Activated T-cell treated with anti-CD3 and anti-CD28 coated beads, Interleukin-2, amount 50 U/mL, for 4 hours (primary cell): Measurements from ENCODE around the gene WDR64. TPM values are rescaled to one million over a fixed set of nuclear protein-coding genes. Genes with fewer than 3 reads are reported as not detected.

Experiments used
- ATAC-seq, 2 donors: fragments of 200-7000 bp; cut with Tn5 transposase; one replicate each; pipeline ENCODE4 v1.10.0; 2021
- DNase-seq: peaks from one replicate; pipeline ENCODE4 v3.0.0-alpha.2; 2020
- H3K27me3 Mint-ChIP-seq: one replicate; pipeline ENCODE4 v1.8.0; 2021; ENCODE audit warnings: low read depth, mixed read lengths
- H3K36me3 Mint-ChIP-seq: one replicate; pipeline ENCODE4 v1.8.0; 2022; ENCODE audit warnings: mixed read lengths; ENCODE audit not compliant: insufficient read depth
- H3K4me1 Mint-ChIP-seq: one replicate; pipeline ENCODE4 v1.8.0; 2021; ENCODE audit warnings: low read depth, mixed read lengths
- H3K4me3 Mint-ChIP-seq: one replicate; pipeline ENCODE4 v1.8.0; 2021; ENCODE audit warnings: mild to moderate bottlenecking, moderate library complexity, mixed read lengths
- H3K9me3 Mint-ChIP-seq: one replicate; pipeline ENCODE4 v1.8.0; 2021; ENCODE audit warnings: mixed read lengths
- total RNA-seq, 3 donors: library from RNA; stranded (reverse); gene quantifications; one replicate each; pipeline ENCODE4 v1.2.1, GENCODE V29; 2021

The WDR64 gene
- total RNA-seq, 3 donors from 2014 or later = 0.13 to 0.14 TPM; not detected in 1

GRCh38 chr1:241738284-241739078 lies 86.4 kb downstream of the WDR64 start:
- DNase-seq (no peak), ATAC-seq (no peak)
- Mint-ChIP-seq H3K4me1 (peaks cover 3% of the 10 kb centered on the region), H3K36me3 (no peaks in the 10 kb centered on the region), H3K4me3 (no peak overlapping the region), H3K9me3 (no peaks in the 10 kb centered on the region), H3K27me3 (peaks cover 2% of the 10 kb centered on the region)

- no peak for DNase-seq
- peaks cover 4% of the 10 kb centered on the region for H3K27me3 Mint-ChIP-seq
Observed at GRCh38 chr1:241742084-241742483, 90.0 kb downstream of the WDR64 start.

GRCh38 chr1:241744591-241744990 lies 92.5 kb downstream of the WDR64 start:
- Mint-ChIP-seq H3K4me1 (no peaks in the 10 kb centered on the region), H3K27me3 (peaks cover 5% of the 10 kb centered on the region), H3K36me3 (no peaks in the 10 kb centered on the region), H3K4me3 (no peak overlapping the region), H3K9me3 (no peaks in the 10 kb centered on the region)
- ATAC-seq = no peak
- DNase-seq = no peak

More at GRCh38 chr1:241742084-241742483, 90.0 kb downstream of the WDR64 start:
- Mint-ChIP-seq H3K4me1 (no peaks in the 10 kb centered on the region), H3K4me3 (no peak overlapping the region), H3K36me3 (no peaks in the 10 kb centered on the region), H3K9me3 (no peaks in the 10 kb centered on the region)
- no peak for ATAC-seq

GRCh38 chr1:241747992-241748391 lies 95.9 kb downstream of the WDR64 start:
- DNase-seq (no peak), ATAC-seq (no peak)
- no peaks in the 10 kb centered on the region for H3K36me3 Mint-ChIP-seq
- no peaks in the 10 kb centered on the region for H3K9me3 Mint-ChIP-seq
- H3K4me3 Mint-ChIP-seq = no peak overlapping the region
- no peaks in the 10 kb centered on the region for H3K4me1 Mint-ChIP-seq
- H3K27me3 Mint-ChIP-seq = peaks cover 5% of the 10 kb centered on the region

- no peak for ATAC-seq
- no peaks in the 10 kb centered on the region for H3K9me3 Mint-ChIP-seq
- no peaks in the 10 kb centered on the region for H3K4me1 Mint-ChIP-seq
- no peak for DNase-seq
- H3K4me3 Mint-ChIP-seq = no peak overlapping the region
- H3K36me3 Mint-ChIP-seq = no peaks in the 10 kb centered on the region
- peaks cover 5% of the 10 kb centered on the region for H3K27me3 Mint-ChIP-seq
Observed at GRCh38 chr1:241749041-241749944, 97.2 kb downstream of the WDR64 start.

GRCh38 chr1:241749945-241750695 lies 98.0 kb downstream of the WDR64 start:
- Mint-ChIP-seq H3K4me1 (no peaks in the 10 kb centered on the region), H3K4me3 (no peak overlapping the region), H3K27me3 (peaks cover 5% of the 10 kb centered on the region), H3K9me3 (no peaks in the 10 kb centered on the region), H3K36me3 (no peaks in the 10 kb centered on the region)
- no peak for ATAC-seq
- DNase-seq = no peak

- Mint-ChIP-seq H3K27me3 (peaks cover 2% of the 10 kb centered on the region), H3K4me1 (no peaks in the 10 kb centered on the region), H3K36me3 (no peaks in the 10 kb centered on the region), H3K4me3 (no peak overlapping the region), H3K9me3 (peaks cover 4% of the 10 kb centered on the region)
- DNase-seq (no peak), ATAC-seq (no peak)
Observed at GRCh38 chr1:241751524-241751923, 99.4 kb downstream of the WDR64 start.

- Mint-ChIP-seq H3K27me3 (peaks cover 3% of the 10 kb centered on the region), H3K4me3 (no peak overlapping the region), H3K4me1 (no peaks in the 10 kb centered on the region), H3K36me3 (no peaks in the 10 kb centered on the region), H3K9me3 (no peaks in the 10 kb centered on the region)
- ATAC-seq (no peak), DNase-seq (no peak)
Observed at GRCh38 chr1:241762713-241763339, 110.7 kb downstream of the WDR64 start.

GRCh38 chr1:241765390-241765789 lies 113.3 kb downstream of the WDR64 start:
- Mint-ChIP-seq H3K27me3 (peaks cover 3% of the 10 kb centered on the region), H3K9me3 (no peaks in the 10 kb centered on the region), H3K36me3 (no peaks in the 10 kb centered on the region), H3K4me3 (no peak overlapping the region), H3K4me1 (peaks cover 7% of the 10 kb centered on the region)
- DNase-seq (no peak), ATAC-seq (no peak)

GRCh38 chr1:241767737-241768136 lies 115.7 kb downstream of the WDR64 start:
- H3K9me3 Mint-ChIP-seq = no peaks in the 10 kb centered on the region
- ATAC-seq = no peak
- no peaks in the 10 kb centered on the region for H3K36me3 Mint-ChIP-seq
- no peak for DNase-seq
- no peak overlapping the region for H3K4me3 Mint-ChIP-seq
- peaks cover 7% of the 10 kb centered on the region for H3K4me1 Mint-ChIP-seq
- no peaks in the 10 kb centered on the region for H3K27me3 Mint-ChIP-seq

GRCh38 chr1:241770115-241770514 lies 118.0 kb downstream of the WDR64 start:
- no peak overlapping the region for H3K4me3 Mint-ChIP-seq
- H3K9me3 Mint-ChIP-seq = no peaks in the 10 kb centered on the region
- H3K27me3 Mint-ChIP-seq = no peaks in the 10 kb centered on the region
- ATAC-seq (no peak), DNase-seq (no peak)
- peaks cover 7% of the 10 kb centered on the region for H3K4me1 Mint-ChIP-seq
- no peaks in the 10 kb centered on the region for H3K36me3 Mint-ChIP-seq

GRCh38 chr1:241771117-241771516 lies 119.0 kb downstream of the WDR64 start:
- DNase-seq (no peak), ATAC-seq (no peak)
- no peaks in the 10 kb centered on the region for H3K36me3 Mint-ChIP-seq
- no peak overlapping the region for H3K4me3 Mint-ChIP-seq
- no peaks in the 10 kb centered on the region for H3K9me3 Mint-ChIP-seq
- peaks cover 7% of the 10 kb centered on the region for H3K4me1 Mint-ChIP-seq
- no peaks in the 10 kb centered on the region for H3K27me3 Mint-ChIP-seq

- Mint-ChIP-seq H3K4me3 (no peak overlapping the region), H3K36me3 (no peaks in the 10 kb centered on the region), H3K9me3 (no peaks in the 10 kb centered on the region), H3K4me1 (peaks cover 7% of the 10 kb centered on the region), H3K27me3 (no peaks in the 10 kb centered on the region)
- ATAC-seq (no peak), DNase-seq (no peak)
Observed at GRCh38 chr1:241772932-241773500, 120.9 kb downstream of the WDR64 start.
